Endometrial microvascular endothelial cells (primary cell): ENCODE results near the gene CES2. TPM values are rescaled to one million over a fixed set of nuclear protein-coding genes. Genes with fewer than 3 reads are reported as not detected.

ENCODE experiments used
- total RNA-seq: library from RNA; depleted of rRNA; stranded (reverse); fragments of >200 nt; gene quantifications from one replicate; pipeline ENCODE4 v1.2.3, GENCODE V29; 2015; ENCODE audit errors: inconsistent ontology term

Gene CES2
- total RNA-seq, 1 donor from 2014 or later, result 43.9 TPM

Other genes starting within 250 kb of the CES2 start
- gene CMTM4, start 238.8 kb upstream of the CES2 start, total RNA-seq, result 2.5 TPM
- gene DYNC1LI2, start 183.9 kb upstream of the CES2 start, total RNA-seq, result 93.0 TPM
- gene TERB1, start 133.9 kb upstream of the CES2 start, total RNA-seq, result not detected
- gene NAE1, start 104.5 kb upstream of the CES2 start, total RNA-seq, result 70.8 TPM
- not detected for gene CA7, start 91.1 kb upstream of the CES2 start, total RNA-seq
- 12.5 TPM for gene PDP2, start 55.0 kb upstream of the CES2 start, total RNA-seq
- not detected for gene CDH16, start 16.6 kb upstream of the CES2 start, total RNA-seq
- 0.46 TPM for gene RRAD, start 10.0 kb upstream of the CES2 start, total RNA-seq
- 69.0 TPM for gene CIAO2B, start 1.1 kb upstream of the CES2 start, total RNA-seq
- gene CES3, start 25.8 kb downstream of the CES2 start, total RNA-seq, result not detected
- gene CES4A, start 53.1 kb downstream of the CES2 start, total RNA-seq, result under 0.01 TPM
- gene CBFB, start 93.6 kb downstream of the CES2 start, total RNA-seq, result 78.1 TPM
- 21.8 TPM for gene PHAF1, start 174.4 kb downstream of the CES2 start, total RNA-seq
- gene B3GNT9, start 215.5 kb downstream of the CES2 start, total RNA-seq, result 4.7 TPM
- gene TRADD, start 224.4 kb downstream of the CES2 start, total RNA-seq, result 33.0 TPM
- gene FBXL8, start 224.4 kb downstream of the CES2 start, total RNA-seq, result 13.6 TPM
- not detected for gene HSF4, start 229.2 kb downstream of the CES2 start, total RNA-seq
- gene NOL3, start 235.0 kb downstream of the CES2 start, total RNA-seq, result 37.5 TPM
- 5.6 TPM for gene MATCAP1, start 248.4 kb downstream of the CES2 start, total RNA-seq